ENCODE results near the gene PLPPR1. TPM values are rescaled to one million over a fixed set of nuclear protein-coding genes. Genes with fewer than 3 reads are reported as not detected.

The PLPPR1 gene
- polyA plus RNA-seq, 1 donor = 0.87 TPM

- H3K27me3 ChIP-seq (ENCODE audit: control insufficient read depth, insufficient read depth, low read length) = no peaks in the 10 kb centered on the region
- no peak overlapping the region for H3K4me3 ChIP-seq (ENCODE audit: low read length)
- H3K9me3 ChIP-seq (ENCODE audit: control insufficient read depth, low read depth, low read length) = peaks cover 5% of the 10 kb centered on the region
- 93% methylated on average over 2 of the region's 4 CpGs for WGBS (ENCODE audit: insufficient coverage, low lambda C conversion rate)
- no peak overlapping the region for H3K27ac ChIP-seq (ENCODE audit: low read length)
- H3K36me3 ChIP-seq (ENCODE audit: control insufficient read depth, insufficient read depth, low read length) = no peaks in the 10 kb centered on the region
- DNase-seq = no peak
- H3K4me1 ChIP-seq (ENCODE audit: control insufficient read depth, insufficient read depth, low read length) = no peaks in the 10 kb centered on the region
Observed at GRCh38 chr9:101333490-101333889, 305.0 kb downstream of the PLPPR1 start.

GRCh38 chr9:101333926-101334702 lies 305.6 kb downstream of the PLPPR1 start:
- H3K27ac ChIP-seq (ENCODE audit: low read length) = no peak overlapping the region
- 80% methylated on average over 1 of the region's 25 CpGs for WGBS (ENCODE audit: insufficient coverage, low lambda C conversion rate)
- no peaks in the 10 kb centered on the region for H3K27me3 ChIP-seq (ENCODE audit: control insufficient read depth, insufficient read depth, low read length)
- no peaks in the 10 kb centered on the region for H3K4me1 ChIP-seq (ENCODE audit: control insufficient read depth, insufficient read depth, low read length)
- peaks cover 3% of the 10 kb centered on the region for H3K9me3 ChIP-seq (ENCODE audit: control insufficient read depth, low read depth, low read length)
- no peak overlapping the region for H3K4me3 ChIP-seq (ENCODE audit: low read length)
- no peaks in the 10 kb centered on the region for H3K36me3 ChIP-seq (ENCODE audit: control insufficient read depth, insufficient read depth, low read length)
- DNase-seq = no peak

- Histone ChIP-seq H3K27me3 (ENCODE audit: control insufficient read depth, insufficient read depth, low read length) (no peaks in the 10 kb centered on the region), H3K9me3 (ENCODE audit: control insufficient read depth, low read depth, low read length) (peaks cover 3% of the 10 kb centered on the region), H3K36me3 (ENCODE audit: control insufficient read depth, insufficient read depth, low read length) (no peaks in the 10 kb centered on the region), H3K4me1 (ENCODE audit: control insufficient read depth, insufficient read depth, low read length) (no peaks in the 10 kb centered on the region), H3K4me3 (ENCODE audit: low read length) (no peak overlapping the region), H3K27ac (ENCODE audit: low read length) (no peak overlapping the region)
- DNase-seq = no peak
Observed at GRCh38 chr9:101336091-101336490, 307.6 kb downstream of the PLPPR1 start.

- 89% methylated on average over 2 of the region's 2 CpGs for WGBS (ENCODE audit: insufficient coverage, low lambda C conversion rate)
- no peaks in the 10 kb centered on the region for H3K36me3 ChIP-seq (ENCODE audit: control insufficient read depth, insufficient read depth, low read length)
- H3K9me3 ChIP-seq (ENCODE audit: control insufficient read depth, low read depth, low read length) = peaks cover 3% of the 10 kb centered on the region
- no peaks in the 10 kb centered on the region for H3K4me1 ChIP-seq (ENCODE audit: control insufficient read depth, insufficient read depth, low read length)
- DNase-seq = no peak
- H3K4me3 ChIP-seq (ENCODE audit: low read length) = no peak overlapping the region
- H3K27me3 ChIP-seq (ENCODE audit: control insufficient read depth, insufficient read depth, low read length) = no peaks in the 10 kb centered on the region
- no peak overlapping the region for H3K27ac ChIP-seq (ENCODE audit: low read length)
Observed at GRCh38 chr9:101337237-101337636, 308.7 kb downstream of the PLPPR1 start.

GRCh38 chr9:101341958-101342357 lies 313.4 kb downstream of the PLPPR1 start:
- Histone ChIP-seq H3K9me3 (ENCODE audit: control insufficient read depth, low read depth, low read length) (no peaks in the 10 kb centered on the region), H3K4me3 (ENCODE audit: low read length) (no peak overlapping the region), H3K36me3 (ENCODE audit: control insufficient read depth, insufficient read depth, low read length) (no peaks in the 10 kb centered on the region), H3K4me1 (ENCODE audit: control insufficient read depth, insufficient read depth, low read length) (no peaks in the 10 kb centered on the region), H3K27me3 (ENCODE audit: control insufficient read depth, insufficient read depth, low read length) (no peaks in the 10 kb centered on the region), H3K27ac (ENCODE audit: low read length) (no peak overlapping the region)
- DNase-seq = no peak

- Histone ChIP-seq H3K4me1 (ENCODE audit: control insufficient read depth, insufficient read depth, low read length) (no peaks in the 10 kb centered on the region), H3K27me3 (ENCODE audit: control insufficient read depth, insufficient read depth, low read length) (no peaks in the 10 kb centered on the region), H3K27ac (ENCODE audit: low read length) (no peak overlapping the region), H3K9me3 (ENCODE audit: control insufficient read depth, low read depth, low read length) (no peaks in the 10 kb centered on the region), H3K36me3 (ENCODE audit: control insufficient read depth, insufficient read depth, low read length) (no peaks in the 10 kb centered on the region), H3K4me3 (ENCODE audit: low read length) (no peak overlapping the region)
- no CpG with 5 or more reads among the region's 1 CpG for WGBS (ENCODE audit: insufficient coverage, low lambda C conversion rate)
- DNase-seq = no peak
Observed at GRCh38 chr9:101342595-101342994, 314.1 kb downstream of the PLPPR1 start.

GRCh38 chr9:101350285-101350684 lies 321.8 kb downstream of the PLPPR1 start:
- DNase-seq = no peak
- no peaks in the 10 kb centered on the region for H3K9me3 ChIP-seq (ENCODE audit: control insufficient read depth, low read depth, low read length)
- WGBS (ENCODE audit: insufficient coverage, low lambda C conversion rate) = 75% methylated on average over 1 of the region's 1 CpG

GRCh38 chr9:101352892-101353463 lies 324.5 kb downstream of the PLPPR1 start:
- Histone ChIP-seq H3K27ac (ENCODE audit: low read length) (peak overlapping the region; percentile 3), H3K36me3 (ENCODE audit: control insufficient read depth, insufficient read depth, low read length) (no peaks in the 10 kb centered on the region), H3K9me3 (ENCODE audit: control insufficient read depth, low read depth, low read length) (no peaks in the 10 kb centered on the region), H3K4me3 (ENCODE audit: low read length) (no peak overlapping the region), H3K4me1 (ENCODE audit: control insufficient read depth, insufficient read depth, low read length) (peaks cover 29% of the 10 kb centered on the region), H3K27me3 (ENCODE audit: control insufficient read depth, insufficient read depth, low read length) (no peaks in the 10 kb centered on the region)
- peak in 1 of 2 donors; percentile 52 for DNase-seq
- WGBS (ENCODE audit: insufficient coverage, low lambda C conversion rate) = no CpG with 5 or more reads among the region's 6 CpGs

More at GRCh38 chr9:101350285-101350684, 321.8 kb downstream of the PLPPR1 start:
- Histone ChIP-seq H3K27me3 (ENCODE audit: control insufficient read depth, insufficient read depth, low read length) (no peaks in the 10 kb centered on the region), H3K27ac (ENCODE audit: low read length) (no peak overlapping the region), H3K4me1 (ENCODE audit: control insufficient read depth, insufficient read depth, low read length) (peaks cover 21% of the 10 kb centered on the region), H3K36me3 (ENCODE audit: control insufficient read depth, insufficient read depth, low read length) (no peaks in the 10 kb centered on the region), H3K4me3 (ENCODE audit: low read length) (no peak overlapping the region)

GRCh38 chr9:101353683-101354082 lies 325.2 kb downstream of the PLPPR1 start:
- Histone ChIP-seq H3K9me3 (ENCODE audit: control insufficient read depth, low read depth, low read length) (no peaks in the 10 kb centered on the region), H3K36me3 (ENCODE audit: control insufficient read depth, insufficient read depth, low read length) (no peaks in the 10 kb centered on the region), H3K27ac (ENCODE audit: low read length) (peak overlapping the region; percentile 0), H3K4me1 (ENCODE audit: control insufficient read depth, insufficient read depth, low read length) (peaks cover 29% of the 10 kb centered on the region), H3K4me3 (ENCODE audit: low read length) (no peak overlapping the region), H3K27me3 (ENCODE audit: control insufficient read depth, insufficient read depth, low read length) (no peaks in the 10 kb centered on the region)
- WGBS (ENCODE audit: insufficient coverage, low lambda C conversion rate) = 87% methylated on average over 2 of the region's 2 CpGs
- no peak for DNase-seq

GRCh38 chr9:101354143-101354764 lies 325.7 kb downstream of the PLPPR1 start:
- Histone ChIP-seq H3K36me3 (ENCODE audit: control insufficient read depth, insufficient read depth, low read length) (no peaks in the 10 kb centered on the region), H3K4me3 (ENCODE audit: low read length) (no peak overlapping the region), H3K27ac (ENCODE audit: low read length) (peak overlapping the region; percentile 89), H3K9me3 (ENCODE audit: control insufficient read depth, low read depth, low read length) (no peaks in the 10 kb centered on the region), H3K4me1 (ENCODE audit: control insufficient read depth, insufficient read depth, low read length) (peaks cover 29% of the 10 kb centered on the region), H3K27me3 (ENCODE audit: control insufficient read depth, insufficient read depth, low read length) (no peaks in the 10 kb centered on the region)
- peak; percentile 60 to 86 for DNase-seq
- 100% methylated on average over 1 of the region's 5 CpGs for WGBS (ENCODE audit: insufficient coverage, low lambda C conversion rate)
